Right lobe of liver (tissue), 4 donors: Measurements from ENCODE around the gene HOXA3.

Experiments used
- CTCF ChIP-seq, 4 donors: fragments of 200-600 bp in 3 of 4; fragments of 450-650 bp in 1 of 4; IDR thresholded peaks; one replicate each; pipeline versions ENCODE4 v1.5.1 to v1.8.0; 2016 to 2022; ENCODE audit warnings: antibody characterized with exemption in 4 of 4, mild to moderate bottlenecking in 2 of 4
- POLR2A ChIP-seq: fragments of 450-650 bp; IDR thresholded peaks from one replicate; pipeline ENCODE4 v1.6.1; 2017; ENCODE audit warnings: antibody characterized with exemption, mild to moderate bottlenecking
- donor health status: DM: no; HTN: no; CAD: no.
- donor health status: DM: no; HTN: no; CAD: no.
- donor health status: DM: no; HTN: yes; CAD: no.

GRCh38 chr7:27159266-27160144 lies 7.1 kb upstream of the HOXA3 start:
- TF ChIP-seq CTCF (IDR thresholded peaks at IDR 0.05): no peak
- TF ChIP-seq POLR2A: no peak
